GM18868 (cell line): ENCODE results near the gene NR4A3.
"Not testable (repeated sequence)": the region's sequence is repeated elsewhere in the genome, so short reads cannot be mapped to it uniquely, and the experiment has no call there.

ENCODE experiments used
- ATAC-seq: cut with Tn5 transposase; IDR thresholded peaks from one replicate; pipeline ENCODE4 v1.9.1; 2021; ENCODE audit warnings: mild to moderate bottlenecking, moderate library complexity; ENCODE audit not compliant: unreplicated experiment

The NR4A3 gene

GRCh38 chr9:99821396-99822108, at the start of gene NR4A3:
Gene NR4A3, plus strand, starts transcription at chr9:99821885. Its CDS starts 6,158 bp downstream, at chr9:99828043.
- peak; percentile 36 for ATAC-seq

- ATAC-seq: no peak
Measured at GRCh38 chr9:99773468-99774138, 48.1 kb upstream of the NR4A3 start.

DNA sequence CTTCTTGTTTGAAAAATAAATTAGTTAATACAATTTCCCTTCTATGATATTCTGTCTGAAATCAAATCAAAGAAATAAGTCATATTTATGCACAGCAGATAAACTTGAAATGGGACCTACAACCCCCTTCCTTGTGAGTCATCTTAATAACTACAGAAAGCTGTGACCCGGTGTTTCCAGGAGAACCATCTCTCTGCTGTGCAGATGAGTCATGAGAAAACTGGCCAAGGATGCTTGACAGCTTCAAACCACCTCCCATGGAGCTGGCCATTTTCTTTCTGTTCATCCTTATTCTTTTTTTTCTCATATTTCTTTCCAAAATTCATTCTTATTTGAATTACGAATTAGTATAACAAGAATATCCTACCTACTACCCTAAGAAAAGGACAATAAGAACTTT, 43.4 kb upstream of the NR4A3 start:
- ATAC-seq: no peak

DNA sequence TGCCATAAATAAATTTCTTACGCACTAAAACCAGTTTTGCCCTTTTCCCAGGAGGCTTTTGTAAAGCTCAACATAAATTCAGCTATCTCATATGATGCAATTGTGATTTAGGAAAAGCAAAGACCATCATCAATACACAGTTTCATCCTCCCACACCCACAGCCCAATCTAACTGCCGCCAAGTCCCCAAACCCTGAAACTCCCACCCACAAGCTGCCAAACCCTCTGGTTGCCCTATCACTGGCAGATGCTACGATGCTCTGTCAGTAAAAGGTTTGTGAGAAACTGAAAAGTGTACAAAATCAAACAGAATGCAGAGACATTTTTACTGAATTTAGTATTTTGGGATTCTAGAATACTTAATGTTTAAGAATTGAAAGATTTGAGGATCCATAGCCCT, 42.8 kb upstream of the NR4A3 start:
- no peak for ATAC-seq

DNA sequence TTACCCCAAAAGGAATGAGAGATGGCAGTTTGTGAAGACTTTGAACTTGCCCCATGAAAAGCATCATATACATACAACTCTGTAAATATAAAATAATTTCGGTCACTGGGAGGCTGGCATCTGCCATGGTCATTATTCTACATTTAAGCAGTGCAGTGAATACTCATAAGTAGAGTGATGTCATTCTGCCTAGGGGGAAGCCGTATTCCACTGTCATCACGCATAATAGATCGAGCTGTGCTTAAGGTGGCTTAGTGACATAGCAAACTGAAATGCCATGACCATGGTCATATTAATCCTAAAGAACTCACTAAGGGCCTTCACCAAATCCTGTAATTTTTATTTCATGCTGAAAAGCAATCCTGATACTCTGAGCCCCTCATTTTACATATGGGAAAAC, 42.4 kb upstream of the NR4A3 start:
- ATAC-seq: no peak

- not testable (repeated sequence) for ATAC-seq
Measured at GRCh38 chr9:99782349-99782748, 39.3 kb upstream of the NR4A3 start.

- no peak for ATAC-seq
Measured at GRCh38 chr9:99782962-99783718, 38.5 kb upstream of the NR4A3 start.

DNA sequence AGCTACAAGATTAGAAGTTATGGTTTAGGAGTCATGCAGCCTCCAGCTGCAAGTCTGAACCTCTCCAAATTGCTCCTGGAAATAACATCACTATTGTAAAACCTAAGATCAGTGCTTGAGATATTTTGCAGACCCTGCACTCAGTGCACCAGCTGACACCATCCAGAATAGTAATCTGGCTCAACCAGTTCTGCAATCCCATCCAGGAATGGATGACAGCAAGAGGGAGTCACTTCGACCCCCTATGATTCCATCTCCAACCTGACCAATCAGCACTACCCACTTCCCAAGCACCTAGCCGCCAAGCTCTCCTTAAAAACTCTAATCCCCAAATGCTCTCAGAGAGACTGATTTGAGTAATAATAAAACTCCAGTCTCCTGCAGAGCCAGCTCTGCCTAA, 37.9 kb upstream of the NR4A3 start:
- ATAC-seq: no peak

- ATAC-seq: no peak
Measured at GRCh38 chr9:99785010-99785590, 36.6 kb upstream of the NR4A3 start.

DNA sequence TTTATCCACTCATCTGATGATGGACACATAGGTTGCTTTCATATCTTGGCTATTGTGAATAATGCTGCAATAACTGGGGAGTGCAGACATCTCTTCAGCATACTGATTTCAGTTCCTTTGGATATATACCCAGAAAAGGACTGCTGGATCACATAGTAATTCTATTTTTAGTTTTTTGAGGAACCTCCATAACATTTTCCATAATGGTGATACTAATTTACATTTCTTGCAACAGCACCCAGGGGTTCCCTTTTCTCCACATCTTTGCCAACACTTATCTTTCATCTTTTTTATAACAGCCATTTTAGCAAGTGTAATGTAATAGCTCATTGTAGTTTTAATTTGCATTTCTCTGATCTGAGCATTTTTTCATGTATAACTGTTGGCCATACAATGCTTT, 34.1 kb upstream of the NR4A3 start:
- no peak for ATAC-seq

GRCh38 chr9:99793528-99793927, 28.2 kb upstream of the NR4A3 start:
- no peak for ATAC-seq

- ATAC-seq: no peak
Measured at GRCh38 chr9:99796231-99796630, 25.5 kb upstream of the NR4A3 start.

DNA sequence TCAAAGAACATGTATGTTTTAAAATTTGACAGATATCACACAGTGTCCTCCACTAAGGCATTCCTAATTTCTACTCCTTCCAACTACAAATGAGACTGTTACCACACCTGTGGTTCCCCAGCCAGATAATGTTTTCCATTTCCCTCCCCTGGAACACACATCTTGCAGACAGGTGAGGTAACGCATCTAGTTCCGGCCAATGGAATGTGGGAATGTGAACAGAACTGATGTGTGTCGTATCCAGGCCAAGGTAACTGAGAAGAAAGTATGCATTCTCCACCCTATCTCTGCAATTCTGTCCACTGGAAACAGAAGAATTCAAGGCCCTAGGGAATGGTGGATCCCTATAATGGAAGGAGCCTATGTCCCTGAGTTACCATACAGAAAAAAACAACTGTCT, 19.9 kb upstream of the NR4A3 start:
- no peak for ATAC-seq

- no peak for ATAC-seq
Measured at GRCh38 chr9:99803694-99804093, 18.0 kb upstream of the NR4A3 start.

DNA sequence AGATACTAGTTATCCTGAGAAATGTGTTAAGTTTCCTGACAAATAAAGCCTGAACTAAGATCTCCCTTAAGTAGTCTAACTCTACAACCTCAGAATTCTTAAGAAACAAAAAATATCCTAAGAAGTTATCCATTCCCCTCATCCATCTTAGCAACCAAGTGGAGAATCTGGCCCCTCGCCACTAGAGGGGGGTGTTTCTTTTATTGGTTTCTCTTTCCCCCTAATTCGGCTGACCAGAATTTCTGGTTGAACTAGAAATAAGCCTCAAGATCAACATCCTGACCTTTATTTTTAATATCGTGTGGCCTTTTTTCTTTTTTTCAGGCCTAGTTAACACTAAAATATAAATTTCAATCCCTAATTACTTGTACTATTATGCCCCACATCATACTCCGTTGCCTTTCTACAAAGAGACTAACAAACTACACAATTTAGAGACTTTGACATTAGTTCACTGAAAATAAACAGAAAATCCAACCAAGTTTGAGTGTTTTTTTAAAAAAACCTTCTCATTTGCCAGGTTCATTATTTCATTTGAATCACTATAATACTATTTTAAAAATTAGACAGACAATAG, 14.3 kb upstream of the NR4A3 start:
- peak; percentile 48 for ATAC-seq

GRCh38 chr9:99807956-99808355, 13.7 kb upstream of the NR4A3 start:
- ATAC-seq: no peak

GRCh38 chr9:99808454-99808853, 13.2 kb upstream of the NR4A3 start:
- ATAC-seq: no peak

DNA sequence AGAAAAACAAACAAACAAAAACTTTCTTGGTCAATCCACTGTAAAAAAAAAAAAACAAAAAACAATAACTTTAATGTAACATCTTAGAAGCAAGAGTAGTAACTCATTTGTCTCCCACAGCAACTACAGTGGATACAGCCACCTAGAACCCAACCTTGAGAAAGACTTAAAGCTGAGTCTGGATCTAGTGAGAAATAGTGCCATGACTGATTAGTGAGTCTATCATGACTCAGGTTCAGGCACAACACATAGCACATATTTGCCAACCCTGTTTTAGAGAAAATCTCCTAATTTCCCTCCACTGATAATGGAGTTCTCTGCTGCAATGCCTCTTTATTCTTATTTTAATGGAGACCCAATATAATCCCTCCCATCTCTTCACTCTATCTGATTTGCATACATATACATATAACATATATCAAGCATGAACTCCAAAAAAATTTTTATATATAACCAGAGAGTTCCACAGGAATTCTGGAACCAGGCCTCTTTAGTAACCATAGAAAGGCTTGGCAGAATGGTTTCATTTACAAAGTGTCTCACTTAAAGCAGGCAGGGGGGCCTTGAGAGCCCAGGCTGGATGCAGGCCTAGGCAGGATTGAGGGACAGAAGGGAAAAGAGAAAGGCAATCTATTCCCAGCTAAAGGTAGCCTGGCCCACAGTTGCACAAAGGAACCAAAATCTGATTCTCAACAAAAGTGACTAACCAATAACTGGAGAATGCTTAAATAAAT, 11.9 kb upstream of the NR4A3 start:
- ATAC-seq: no peak

DNA sequence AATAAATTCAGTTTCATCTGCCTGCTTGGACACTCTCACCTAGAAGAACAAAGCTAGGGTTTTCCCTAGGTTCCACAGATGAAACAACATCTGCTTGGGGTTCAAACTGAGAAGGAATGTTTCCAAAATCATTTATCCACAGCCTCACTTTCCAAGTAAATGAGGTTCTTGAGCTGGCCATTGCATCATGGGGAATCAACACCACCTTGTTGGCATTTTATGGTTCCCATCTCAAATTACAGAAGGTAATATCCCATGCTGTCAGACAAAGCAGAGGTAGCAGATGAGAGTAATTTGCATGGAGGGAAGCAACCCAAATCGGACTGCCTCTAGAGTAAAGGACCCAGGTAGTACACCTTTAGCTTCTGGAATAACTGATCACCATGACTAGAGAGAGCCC, 10.5 kb upstream of the NR4A3 start:
- no peak for ATAC-seq

- peak; percentile 87 for ATAC-seq
Measured at GRCh38 chr9:99811598-99812383, 9.9 kb upstream of the NR4A3 start.
